OCI-LY3 (cell line): ENCODE data around the gene CARD11.

Experiments
- H2AFZ ChIP-seq: fragments of 200-600, 300-600 bp; shearing (Covaris generic); 2 replicates; pipeline ENCODE4 v1.6.0; 2014; ENCODE audit warnings: antibody characterized with exemption, low read depth, low read length
- H3K27ac ChIP-seq: fragments of 200-600, 300-600 bp; sonication (generic); 2 replicates; pipeline ENCODE4 v1.5.1; 2014; ENCODE audit warnings: mild to moderate bottlenecking, low read length, moderate library complexity, mixed read lengths
- H3K27me3 ChIP-seq: fragments of 200-600, 300-600 bp; sonication (generic); 2 replicates; pipeline ENCODE4 v1.6.1; 2014; ENCODE audit warnings: low read depth, low read length, mixed read lengths
- H3K36me3 ChIP-seq: fragments of 200-600, 300-600 bp; sonication (generic); replicated peaks from 2 replicates; pipeline ENCODE3; 2014; ENCODE audit warnings: low read depth, low read length, mixed read lengths
- H3K4me1 ChIP-seq: fragments of 300-600, 200-600 bp; sonication (generic); 2 replicates; pipeline ENCODE4 v1.6.1; 2014; ENCODE audit warnings: low read length, mixed read lengths
- H3K4me2 ChIP-seq: fragments of 200-600, 300-600 bp; sonication (generic); 2 replicates; pipeline ENCODE4 v1.6.1; 2014; ENCODE audit warnings: low read length, mixed read lengths
- H3K4me3 ChIP-seq: fragments of 300-600, 200-600 bp; sonication (generic); 2 replicates; pipeline ENCODE4 v1.5.1; 2014; ENCODE audit warnings: antibody characterized with exemption, mild to moderate bottlenecking, low read length, moderate library complexity
- H3K79me2 ChIP-seq: fragments of 300-600, 200-600 bp; shearing (Covaris generic); 2 replicates; pipeline ENCODE4 v1.6.1; 2014; ENCODE audit warnings: mild to moderate bottlenecking, low read length, mixed read lengths
- H3K9ac ChIP-seq: fragments of 300-600, 200-600 bp; shearing (Covaris generic); 2 replicates; pipeline ENCODE4 v1.6.0; 2014; ENCODE audit warnings: mild to moderate bottlenecking, low read length, moderate library complexity
- H3K9me3 ChIP-seq: fragments of 200-600, 300-600 bp; shearing (Covaris generic); 2 replicates; pipeline ENCODE4 v1.6.1; 2014; ENCODE audit warnings: low read length, mixed read lengths; ENCODE audit not compliant: insufficient read depth
- H4K20me1 ChIP-seq: fragments of 200-600, 300-600 bp; sonication (generic); 2 replicates; pipeline ENCODE4 v1.6.1; 2016; ENCODE audit warnings: low read length, mixed read lengths; ENCODE audit not compliant: insufficient read depth
- EZH2phosphoT487 ChIP-seq: fragments of 200-600 bp; shearing (Covaris generic); IDR thresholded peaks from 2 replicates; pipeline ENCODE4 v1.6.1; 2018; ENCODE audit warnings: antibody characterized with exemption, mixed run types, low read depth
- TF ChIP-seq, protein P1 (sequence below): fragments of 200-600, 300-600 bp; sonication (generic); IDR thresholded peaks from 2 replicates; pipeline ENCODE4 v1.5.1; 2014; ENCODE audit warnings: antibody characterized with exemption, low read length, low read depth

Gene CARD11

DNA sequence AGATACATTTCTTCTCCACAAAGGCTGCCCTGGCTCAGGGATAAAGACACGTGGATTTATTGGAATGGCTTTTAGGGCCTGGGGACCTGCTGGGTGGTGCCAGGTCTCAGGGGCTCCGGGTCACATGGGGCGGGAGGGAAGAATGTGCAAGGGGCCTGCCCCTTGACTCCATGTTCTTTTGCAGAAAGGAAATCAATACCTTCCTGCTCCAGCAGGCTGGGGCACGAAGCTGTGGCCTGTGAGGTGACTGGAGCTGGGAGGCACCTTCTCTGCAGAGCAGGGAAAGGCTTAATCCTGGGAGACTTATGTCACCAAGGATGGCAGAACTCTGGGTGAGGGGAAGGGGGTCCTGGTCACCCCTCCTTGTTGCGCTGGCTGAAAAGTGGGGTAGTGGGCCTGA lies 157.3 kb downstream of the CARD11 start:
- no peaks in the 10 kb centered on the region for H3K79me2 ChIP-seq
- no peaks in the 10 kb centered on the region for H3K36me3 ChIP-seq
- TF ChIP-seq, protein P1, sequence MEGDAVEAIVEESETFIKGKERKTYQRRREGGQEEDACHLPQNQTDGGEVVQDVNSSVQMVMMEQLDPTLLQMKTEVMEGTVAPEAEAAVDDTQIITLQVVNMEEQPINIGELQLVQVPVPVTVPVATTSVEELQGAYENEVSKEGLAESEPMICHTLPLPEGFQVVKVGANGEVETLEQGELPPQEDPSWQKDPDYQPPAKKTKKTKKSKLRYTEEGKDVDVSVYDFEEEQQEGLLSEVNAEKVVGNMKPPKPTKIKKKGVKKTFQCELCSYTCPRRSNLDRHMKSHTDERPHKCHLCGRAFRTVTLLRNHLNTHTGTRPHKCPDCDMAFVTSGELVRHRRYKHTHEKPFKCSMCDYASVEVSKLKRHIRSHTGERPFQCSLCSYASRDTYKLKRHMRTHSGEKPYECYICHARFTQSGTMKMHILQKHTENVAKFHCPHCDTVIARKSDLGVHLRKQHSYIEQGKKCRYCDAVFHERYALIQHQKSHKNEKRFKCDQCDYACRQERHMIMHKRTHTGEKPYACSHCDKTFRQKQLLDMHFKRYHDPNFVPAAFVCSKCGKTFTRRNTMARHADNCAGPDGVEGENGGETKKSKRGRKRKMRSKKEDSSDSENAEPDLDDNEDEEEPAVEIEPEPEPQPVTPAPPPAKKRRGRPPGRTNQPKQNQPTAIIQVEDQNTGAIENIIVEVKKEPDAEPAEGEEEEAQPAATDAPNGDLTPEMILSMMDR = no peak
- TF ChIP-seq EZH2phosphoT487 = no peak
- no peak overlapping the region for H3K4me2 ChIP-seq
- H4K20me1 ChIP-seq = no peaks in the 10 kb centered on the region
- H3K9me3 ChIP-seq = no peaks in the 10 kb centered on the region
- H2AFZ ChIP-seq = no peak overlapping the region
- no peak overlapping the region for H3K27ac ChIP-seq
- no peak overlapping the region for H3K4me3 ChIP-seq
- no peak overlapping the region for H3K9ac ChIP-seq
- H3K4me1 ChIP-seq = no peaks in the 10 kb centered on the region
- no peaks in the 10 kb centered on the region for H3K27me3 ChIP-seq

DNA sequence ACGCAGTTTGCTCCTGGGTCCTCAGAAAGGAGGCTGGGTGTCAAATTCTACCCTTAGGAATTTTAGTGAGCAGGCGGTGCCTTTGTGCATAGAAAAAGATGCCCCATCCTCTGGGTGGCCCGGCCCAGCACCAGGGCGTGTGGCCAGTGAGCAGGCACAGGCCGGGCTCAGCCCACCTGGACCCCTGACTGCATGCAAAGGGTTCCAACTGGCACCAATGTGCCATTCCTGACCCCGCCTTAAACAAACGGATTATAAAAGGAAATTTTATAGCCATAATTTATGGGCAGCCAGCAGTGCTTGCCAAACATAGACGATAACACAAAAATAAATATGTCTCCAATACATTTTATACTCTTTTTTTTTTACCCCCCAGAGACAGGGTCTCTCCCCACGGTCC lies 159.5 kb downstream of the CARD11 start:
- no peaks in the 10 kb centered on the region for H3K27me3 ChIP-seq
- H4K20me1 ChIP-seq = no peaks in the 10 kb centered on the region
- TF ChIP-seq, protein P1 = no peak
- no peak for TF ChIP-seq EZH2phosphoT487
- H3K4me2 ChIP-seq = no peak overlapping the region
- H3K4me3 ChIP-seq = no peak overlapping the region
- no peaks in the 10 kb centered on the region for H3K4me1 ChIP-seq
- H3K27ac ChIP-seq = no peak overlapping the region
- no peaks in the 10 kb centered on the region for H3K79me2 ChIP-seq
- H3K9ac ChIP-seq = no peak overlapping the region
- H3K9me3 ChIP-seq = no peaks in the 10 kb centered on the region
- no peak overlapping the region for H2AFZ ChIP-seq
- no peaks in the 10 kb centered on the region for H3K36me3 ChIP-seq

DNA sequence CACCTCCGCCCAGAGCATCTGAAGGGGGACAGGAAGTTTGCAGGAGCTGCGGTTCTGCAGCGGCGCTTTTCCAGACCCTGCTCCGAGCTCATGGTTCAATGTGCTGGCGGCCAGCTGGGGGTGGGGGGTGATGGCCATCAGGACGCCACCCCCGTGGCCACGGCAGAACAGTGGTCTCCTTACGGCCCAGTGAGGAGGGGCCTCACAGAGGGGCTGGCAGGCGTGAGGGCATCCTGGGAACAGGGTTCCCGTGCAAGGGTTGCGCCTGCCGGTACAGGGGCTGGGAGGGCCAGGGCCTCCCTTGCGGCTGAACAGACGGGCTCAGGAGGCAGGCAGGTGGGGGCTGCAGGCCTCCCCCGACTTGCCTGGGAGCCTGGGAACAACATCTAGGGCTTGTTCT lies 160.6 kb downstream of the CARD11 start:
- Histone ChIP-seq H3K4me3 (no peak overlapping the region), H3K79me2 (no peaks in the 10 kb centered on the region), H3K4me1 (no peaks in the 10 kb centered on the region), H3K9me3 (no peaks in the 10 kb centered on the region), H4K20me1 (no peaks in the 10 kb centered on the region), H2AFZ (no peak overlapping the region), H3K36me3 (no peaks in the 10 kb centered on the region), H3K27ac (no peak overlapping the region), H3K4me2 (no peak overlapping the region), H3K27me3 (no peaks in the 10 kb centered on the region), H3K9ac (no peak overlapping the region)
- TF ChIP-seq, protein P1 = no peak
- no peak for TF ChIP-seq EZH2phosphoT487

DNA sequence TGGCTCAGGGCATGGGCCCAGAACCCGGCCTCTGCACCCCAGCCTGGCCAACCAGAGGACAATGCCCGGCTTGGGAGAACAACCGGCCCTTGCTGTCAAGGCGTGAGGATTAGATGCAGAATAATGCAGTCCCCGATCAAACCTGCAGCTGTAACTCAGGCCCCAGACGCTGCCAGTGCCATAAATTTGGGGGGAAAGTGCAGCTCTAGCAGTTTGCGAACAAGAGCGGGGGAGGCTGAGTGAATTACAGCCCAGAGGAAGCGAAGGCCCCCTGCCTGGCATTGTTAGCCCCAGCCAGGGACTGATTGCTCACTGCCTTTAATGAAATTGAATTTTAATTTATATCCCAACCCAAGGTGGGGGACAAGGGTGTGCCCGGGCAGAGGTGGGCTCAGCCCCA lies 161.6 kb downstream of the CARD11 start:
- H3K36me3 ChIP-seq = no peaks in the 10 kb centered on the region
- H3K9ac ChIP-seq = no peak overlapping the region
- no peak overlapping the region for H3K4me3 ChIP-seq
- H4K20me1 ChIP-seq = no peaks in the 10 kb centered on the region
- H2AFZ ChIP-seq = no peak overlapping the region
- no peaks in the 10 kb centered on the region for H3K79me2 ChIP-seq
- no peak overlapping the region for H3K27ac ChIP-seq
- H3K4me1 ChIP-seq = no peaks in the 10 kb centered on the region
- TF ChIP-seq EZH2phosphoT487 = no peak
- TF ChIP-seq, protein P1 = no peak
- H3K27me3 ChIP-seq = no peaks in the 10 kb centered on the region
- H3K9me3 ChIP-seq = no peaks in the 10 kb centered on the region
- no peak overlapping the region for H3K4me2 ChIP-seq
